Kidney epithelial cell (primary cell): ENCODE results near the gene TBL3. TPM values are rescaled to one million over a fixed set of nuclear protein-coding genes. Genes with fewer than 3 reads are reported as not detected.
A peak's percentile ranks its signal among the peaks of the same experiment; 100 is the strongest.

Experiments used
- DNase-seq: peaks from one replicate; pipeline ENCODE4 v3.0.0-alpha.2; 2010; ENCODE audit warnings: low read depth
- H3K27me3 ChIP-seq: 2 replicates; pipeline ENCODE4 v1.6.0; 2011; ENCODE audit warnings: low read length; ENCODE audit not compliant: control insufficient read depth, insufficient read depth
- H3K36me3 ChIP-seq: 2 replicates; pipeline ENCODE4 v1.5.1; 2011; ENCODE audit warnings: low read length; ENCODE audit not compliant: control insufficient read depth, insufficient read depth
- H3K4me3 ChIP-seq: 2 replicates; pipeline ENCODE4 v1.5.1; 2011; ENCODE audit warnings: low read depth, mild to moderate bottlenecking, control low read depth, low read length
- total RNA-seq: library from RNA; depleted of rRNA; stranded (reverse); fragments of >200 nt; gene quantifications from 2 replicates; pipeline ENCODE4 v1.2.3, GENCODE V29; 2015
- TF ChIP-seq, protein P1 (sequence below): IDR thresholded peaks from 2 replicates; pipeline ENCODE4 v1.5.1; 2011; ENCODE audit warnings: mild to moderate bottlenecking, moderate library complexity, low read length, control low read depth, inconsistent platforms; ENCODE audit not compliant: insufficient read depth, poor library complexity, severe bottlenecking

TBL3 gene
- total RNA-seq, 1 donor from 2014 or later, result 70.3 TPM

DNA sequence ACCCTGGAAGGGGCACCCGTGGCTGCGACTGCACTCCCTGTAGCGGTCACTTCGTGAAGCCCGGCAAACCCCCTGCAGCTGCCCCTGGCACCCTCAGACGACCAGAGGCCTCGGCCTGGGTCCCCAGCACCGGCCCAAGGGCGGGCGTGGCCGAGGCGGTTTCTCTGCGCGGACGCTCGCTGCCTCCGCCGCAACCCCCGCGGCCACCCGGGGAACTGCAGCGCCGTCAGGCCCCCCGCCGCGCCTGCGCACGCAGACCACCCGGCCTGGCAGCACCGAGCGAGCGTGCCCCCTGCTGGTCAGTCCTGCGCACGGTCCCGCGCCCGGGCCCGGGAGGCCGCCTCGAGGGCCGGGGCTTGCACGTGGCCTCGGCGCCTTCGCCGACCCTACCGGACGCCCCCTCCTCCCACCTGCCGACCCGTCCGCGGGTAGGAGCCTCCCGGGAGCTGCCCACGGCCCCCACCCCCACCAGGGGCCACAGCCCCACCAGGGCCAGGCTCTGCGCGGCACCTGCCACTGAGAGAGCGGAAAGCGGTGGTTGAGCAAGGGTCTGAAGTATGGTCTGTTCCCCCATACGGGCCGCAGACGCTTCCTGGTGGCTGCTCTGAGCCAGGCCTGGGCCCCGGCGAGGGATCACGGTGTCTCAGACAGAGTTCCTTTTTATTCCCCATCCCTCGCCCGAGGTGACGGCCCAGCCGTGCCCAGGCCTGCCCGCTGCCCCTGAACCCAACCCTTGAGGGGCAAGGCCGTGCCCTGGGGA, 42.1 kb upstream of the TBL3 start:
- no peak for DNase-seq
- Histone ChIP-seq H3K4me3 (peak overlapping the region; percentile 51), H3K27me3 (peaks cover 2% of the 10 kb centered on the region), H3K36me3 (no peaks in the 10 kb centered on the region)
- TF ChIP-seq, protein P1, sequence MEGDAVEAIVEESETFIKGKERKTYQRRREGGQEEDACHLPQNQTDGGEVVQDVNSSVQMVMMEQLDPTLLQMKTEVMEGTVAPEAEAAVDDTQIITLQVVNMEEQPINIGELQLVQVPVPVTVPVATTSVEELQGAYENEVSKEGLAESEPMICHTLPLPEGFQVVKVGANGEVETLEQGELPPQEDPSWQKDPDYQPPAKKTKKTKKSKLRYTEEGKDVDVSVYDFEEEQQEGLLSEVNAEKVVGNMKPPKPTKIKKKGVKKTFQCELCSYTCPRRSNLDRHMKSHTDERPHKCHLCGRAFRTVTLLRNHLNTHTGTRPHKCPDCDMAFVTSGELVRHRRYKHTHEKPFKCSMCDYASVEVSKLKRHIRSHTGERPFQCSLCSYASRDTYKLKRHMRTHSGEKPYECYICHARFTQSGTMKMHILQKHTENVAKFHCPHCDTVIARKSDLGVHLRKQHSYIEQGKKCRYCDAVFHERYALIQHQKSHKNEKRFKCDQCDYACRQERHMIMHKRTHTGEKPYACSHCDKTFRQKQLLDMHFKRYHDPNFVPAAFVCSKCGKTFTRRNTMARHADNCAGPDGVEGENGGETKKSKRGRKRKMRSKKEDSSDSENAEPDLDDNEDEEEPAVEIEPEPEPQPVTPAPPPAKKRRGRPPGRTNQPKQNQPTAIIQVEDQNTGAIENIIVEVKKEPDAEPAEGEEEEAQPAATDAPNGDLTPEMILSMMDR, result peak; percentile 30

DNA sequence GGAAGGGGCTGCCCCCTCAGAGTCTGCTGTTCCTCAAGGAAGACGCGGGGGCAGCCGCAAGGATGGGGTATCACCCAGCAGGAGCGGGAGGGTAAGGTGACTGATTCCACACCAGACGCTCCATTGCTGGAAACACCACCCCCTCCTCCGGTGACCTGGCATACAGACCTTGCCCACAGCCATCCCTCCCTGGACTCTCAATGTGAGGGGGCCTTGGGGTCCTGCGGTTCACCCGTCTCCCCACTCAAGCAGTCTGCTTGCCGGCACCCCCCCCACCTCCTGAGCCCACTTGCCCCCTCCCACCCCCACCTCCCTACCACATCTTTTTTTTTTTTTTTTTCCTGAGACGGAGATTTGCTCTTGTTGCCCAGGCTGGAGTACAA, 41.5 kb upstream of the TBL3 start:
- no peak overlapping the region for H3K4me3 ChIP-seq

DNA sequence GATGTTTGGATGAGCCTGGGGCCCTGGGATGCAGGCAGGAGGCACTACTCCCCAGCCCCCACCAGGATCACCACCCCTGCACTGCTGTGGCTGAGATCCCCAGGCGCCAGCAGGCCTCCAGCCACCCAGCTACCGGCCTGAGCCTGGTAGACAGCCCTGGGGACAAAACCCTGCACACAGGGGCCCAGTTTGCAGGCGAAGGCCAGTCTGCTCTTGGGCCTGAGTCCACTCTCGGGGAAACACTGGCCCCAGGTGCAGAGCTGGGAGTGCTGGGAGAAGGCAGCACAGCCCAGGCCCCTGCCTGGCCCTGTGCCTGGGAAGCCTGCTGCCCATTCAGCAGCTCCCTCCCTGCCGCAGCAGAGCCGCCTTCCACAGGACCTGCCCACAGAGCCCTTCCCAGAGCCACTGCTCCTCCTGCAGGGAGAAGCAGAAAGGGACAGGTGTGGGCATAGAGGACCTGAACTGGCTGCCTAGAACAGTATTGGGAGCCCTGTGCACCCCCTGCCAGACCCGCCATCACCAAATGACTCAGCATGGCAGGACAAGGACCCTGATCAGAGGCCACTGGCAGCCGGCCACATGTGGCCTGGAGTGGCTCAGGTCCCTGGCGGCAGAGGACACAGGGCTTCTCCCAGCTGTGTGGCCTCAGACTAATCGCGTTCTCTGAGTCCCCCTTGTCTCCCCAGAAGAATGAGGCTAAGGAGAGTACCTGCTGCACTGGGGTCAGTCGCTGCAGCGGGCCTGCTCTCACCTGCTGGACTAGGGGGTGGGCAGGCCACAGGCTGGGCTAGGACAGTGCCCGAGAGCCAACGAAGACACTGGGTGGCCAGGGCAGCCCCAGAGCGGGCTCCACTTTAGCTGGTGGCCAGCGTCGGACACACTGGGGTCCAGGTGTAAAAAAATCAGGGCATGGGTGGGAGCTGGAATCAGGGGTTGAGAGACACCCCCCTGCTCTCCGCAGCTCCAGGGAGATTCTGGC, 39.5 kb upstream of the TBL3 start:
- Histone ChIP-seq H3K4me3 (no peak overlapping the region), H3K27me3 (peaks cover 2% of the 10 kb centered on the region), H3K36me3 (no peaks in the 10 kb centered on the region)
- no peak for DNase-seq
- TF ChIP-seq, protein P1, result peak; percentile 39

More for the DNA sequence above, 41.5 kb upstream of the TBL3 start:
- Histone ChIP-seq H3K36me3 (no peaks in the 10 kb centered on the region), H3K27me3 (peaks cover 2% of the 10 kb centered on the region)
- TF ChIP-seq, protein P1, result no peak
- no peak for DNase-seq

DNA sequence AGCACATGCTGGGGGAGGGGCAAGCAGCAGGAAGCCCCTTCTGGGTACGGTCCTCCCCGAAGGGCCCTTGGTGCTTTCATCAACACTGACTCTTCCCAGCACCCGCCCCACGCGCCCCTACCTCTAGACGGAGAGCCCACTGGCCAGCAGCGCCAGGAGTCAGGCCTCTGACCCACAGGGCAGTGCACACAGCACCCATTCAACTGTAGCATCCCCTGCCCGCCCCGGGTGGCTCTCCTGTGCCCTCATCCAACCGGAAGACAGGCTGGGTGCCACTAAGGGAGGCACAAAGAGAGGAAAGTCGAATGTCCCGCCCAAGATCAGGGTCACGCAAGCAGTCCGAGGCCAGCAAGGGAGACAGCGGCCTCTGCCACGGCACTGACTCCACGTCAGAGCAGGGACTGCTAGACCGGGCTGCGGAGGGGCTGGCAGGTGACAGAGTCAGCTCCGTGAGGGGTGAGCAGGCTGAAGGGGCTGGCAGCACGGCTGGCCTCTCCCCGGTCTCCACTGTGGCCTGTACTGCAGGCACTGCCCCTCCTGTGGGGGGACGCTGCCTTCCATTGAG, 38.7 kb upstream of the TBL3 start:
- Histone ChIP-seq H3K4me3 (no peak overlapping the region), H3K36me3 (no peaks in the 10 kb centered on the region), H3K27me3 (peaks cover 2% of the 10 kb centered on the region)
- TF ChIP-seq, protein P1, result no peak
- no peak for DNase-seq

DNA sequence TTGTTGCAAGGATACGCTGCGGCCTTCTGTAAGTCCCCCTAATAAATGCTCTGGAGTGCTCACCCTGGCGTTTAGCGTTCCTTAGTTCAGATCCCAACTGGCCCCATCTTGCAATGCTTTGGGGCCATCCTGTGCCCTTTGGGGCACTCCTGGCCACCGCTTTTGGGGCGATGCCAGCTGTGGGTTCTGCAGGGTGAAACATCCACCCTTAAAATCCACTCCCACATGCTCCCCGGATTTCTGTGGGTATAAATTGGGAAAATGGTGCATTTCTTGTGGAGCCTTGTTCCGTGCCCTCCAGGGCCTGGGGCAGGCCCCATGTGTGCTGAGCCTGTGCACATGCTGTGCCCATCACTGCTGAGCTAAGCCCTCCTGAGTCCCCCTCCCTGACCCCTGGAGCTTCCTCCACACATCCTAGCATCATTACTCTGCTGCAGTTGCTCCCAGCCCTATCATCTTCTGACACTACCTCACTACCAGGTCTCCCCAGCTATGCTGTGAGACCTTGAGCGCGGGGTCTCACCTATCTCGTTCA, 34.8 kb upstream of the TBL3 start:
- TF ChIP-seq, protein P1, result no peak

More for the DNA sequence above, 34.8 kb upstream of the TBL3 start:
- DNase-seq, result no peak
- Histone ChIP-seq H3K4me3 (no peak overlapping the region), H3K36me3 (peaks cover 2% of the 10 kb centered on the region), H3K27me3 (no peaks in the 10 kb centered on the region)
